ENCODE data around the gene SPRYD4. TPM values are rescaled to one million over a fixed set of nuclear protein-coding genes. Genes with fewer than 3 reads are reported as not detected.
"Not testable (repeated sequence)": the region's sequence is repeated elsewhere in the genome, so short reads cannot be mapped to it uniquely, and the experiment has no call there.

Gene SPRYD4
- total RNA-seq (2014; rRNA removed; shearing (Covaris generic)) = 0.69 and 1.4 TPM in 2 replicates

DNA sequence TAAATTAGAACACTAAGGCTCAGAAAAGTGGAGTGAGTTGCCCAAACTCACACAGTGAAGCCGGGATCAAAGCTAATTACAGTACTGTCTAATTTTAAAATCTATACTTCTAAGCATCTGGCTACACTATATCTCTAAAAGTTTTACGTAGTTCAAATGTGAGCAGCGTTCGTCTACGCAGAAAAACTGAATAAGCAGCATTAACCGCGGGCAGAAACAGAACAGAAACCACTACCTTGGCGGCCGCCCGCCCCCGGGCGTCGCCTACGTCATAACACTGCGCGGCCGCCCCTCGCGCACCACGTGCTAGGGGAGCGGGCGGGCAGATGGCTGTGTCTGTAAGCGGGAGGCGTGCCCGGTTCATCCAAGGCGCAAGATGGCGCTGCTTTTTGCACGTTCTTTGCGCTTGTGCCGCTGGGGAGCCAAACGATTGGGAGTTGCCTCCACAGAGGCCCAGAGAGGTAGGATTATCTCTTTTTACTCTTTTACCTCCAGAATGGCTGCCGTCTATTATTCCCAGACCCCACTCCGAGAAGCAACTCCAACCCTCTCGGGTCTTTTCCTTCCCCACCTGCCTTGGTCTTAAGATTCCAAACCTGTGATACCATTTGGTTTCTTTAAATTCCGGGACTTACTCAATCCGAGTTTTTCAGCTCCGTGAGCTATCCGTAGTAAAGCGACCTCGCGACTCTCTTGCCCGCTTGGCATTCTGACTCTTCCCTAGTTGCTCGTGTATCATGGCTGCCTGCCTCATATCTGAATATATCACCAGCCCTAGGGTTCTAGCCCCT is at the start of gene SPRYD4:
TSS of gene SPRYD4 (plus strand) at position 363 of the 791 bp plus-strand sequence. CDS start at position 377, 14 bp downstream.
- no peaks in the 10 kb centered on the region for H3K9me3 ChIP-seq (replicated peaks)
- peak; percentile 87 to 89 for DNase-seq (ENCODE audit: low read depth in 1 of 2, low spot score in 2 of 2)
- peak within 1 kb of the TSS; percentile 58 for H3K4me3 ChIP-seq
- H3K27ac ChIP-seq = peak within 1 kb of the TSS; percentile 67
- H3K27me3 ChIP-seq (replicated peaks) = no peaks in the 10 kb centered on the region
- peaks cover 15% of the 10 kb centered on the region for H3K4me1 ChIP-seq (replicated peaks)
- peaks cover 19% of the 10 kb centered on the region for H3K36me3 ChIP-seq

DNA sequence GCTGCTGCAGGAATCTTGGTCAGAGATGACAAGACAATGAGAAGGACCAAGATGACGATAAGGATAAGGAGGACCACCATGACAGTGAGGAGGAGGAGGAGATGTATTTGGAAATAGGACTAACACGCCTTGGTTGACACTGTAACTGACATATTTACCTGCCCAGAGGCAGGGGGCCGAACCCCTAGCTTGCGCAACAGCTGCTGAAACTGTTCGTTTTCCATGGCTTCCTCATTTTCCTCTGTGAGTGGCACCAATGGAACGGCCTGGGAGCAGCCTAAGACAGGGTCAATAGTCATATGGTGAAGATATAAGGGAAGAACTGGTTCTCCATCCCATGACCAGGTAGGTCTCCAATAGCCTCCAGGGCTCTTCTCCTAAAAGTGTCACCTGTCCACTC is 48.0 kb upstream of the SPRYD4 start:
- H3K4me1 ChIP-seq (replicated peaks) = no peaks in the 10 kb centered on the region
- no peak overlapping the region for H3K4me3 ChIP-seq
- H3K27ac ChIP-seq = no peak overlapping the region
- no peak for DNase-seq (ENCODE audit: low read depth in 1 of 2, low spot score in 2 of 2)
- H3K36me3 ChIP-seq = peaks cover 70% of the 10 kb centered on the region
- no peaks in the 10 kb centered on the region for H3K9me3 ChIP-seq (replicated peaks)
- no peaks in the 10 kb centered on the region for H3K27me3 ChIP-seq (replicated peaks)

GRCh38 chr12:56425193-56425592 is 43.2 kb upstream of the SPRYD4 start:
- no peaks in the 10 kb centered on the region for H3K27me3 ChIP-seq (replicated peaks)
- no peak for DNase-seq (ENCODE audit: low read depth in 1 of 2, low spot score in 2 of 2)
- peaks cover 70% of the 10 kb centered on the region for H3K36me3 ChIP-seq
- no peaks in the 10 kb centered on the region for H3K9me3 ChIP-seq (replicated peaks)
- H3K27ac ChIP-seq = no peak overlapping the region
- H3K4me1 ChIP-seq (replicated peaks) = no peaks in the 10 kb centered on the region
- H3K4me3 ChIP-seq = no peak overlapping the region

DNA sequence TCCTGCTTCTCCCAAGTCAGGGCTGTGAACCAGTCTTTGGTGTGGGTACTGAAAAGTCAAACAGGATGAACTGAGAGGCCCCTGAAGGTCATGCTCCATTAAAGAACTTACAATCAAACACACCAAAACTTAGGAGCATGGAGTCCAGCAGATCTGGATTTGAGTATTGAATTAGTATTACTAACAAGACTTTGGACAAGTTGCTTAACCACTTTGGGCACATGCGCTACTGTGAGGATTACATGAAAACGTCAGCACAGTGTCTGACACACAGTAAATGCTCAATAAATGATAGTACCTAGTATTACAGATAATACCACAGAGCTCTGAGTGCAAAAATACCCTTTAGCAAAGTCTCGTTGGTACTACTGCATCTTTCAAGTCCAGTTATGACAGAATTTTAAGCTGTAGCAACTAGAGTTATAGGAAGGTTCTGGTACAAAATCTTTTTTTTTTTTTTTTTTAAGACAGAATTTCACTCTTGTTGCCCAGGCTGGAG is 42.4 kb upstream of the SPRYD4 start:
- Histone ChIP-seq H3K27me3 (replicated peaks) (no peaks in the 10 kb centered on the region), H3K27ac (no peak overlapping the region), H3K4me3 (no peak overlapping the region), H3K36me3 (peaks cover 72% of the 10 kb centered on the region), H3K4me1 (replicated peaks) (no peaks in the 10 kb centered on the region), H3K9me3 (replicated peaks) (no peaks in the 10 kb centered on the region)
- DNase-seq (ENCODE audit: low read depth in 1 of 2, low spot score in 2 of 2) = no peak

- Histone ChIP-seq H3K4me1 (replicated peaks) (peaks cover 4% of the 10 kb centered on the region), H3K9me3 (replicated peaks) (no peaks in the 10 kb centered on the region), H3K36me3 (peaks cover 50% of the 10 kb centered on the region), H3K27me3 (replicated peaks) (no peaks in the 10 kb centered on the region), H3K4me3 (no peak overlapping the region), H3K27ac (no peak overlapping the region)
- DNase-seq (ENCODE audit: low read depth in 1 of 2, low spot score in 2 of 2) = no peak
Measured at GRCh38 chr12:56431288-56431687, 37.1 kb upstream of the SPRYD4 start.

DNA sequence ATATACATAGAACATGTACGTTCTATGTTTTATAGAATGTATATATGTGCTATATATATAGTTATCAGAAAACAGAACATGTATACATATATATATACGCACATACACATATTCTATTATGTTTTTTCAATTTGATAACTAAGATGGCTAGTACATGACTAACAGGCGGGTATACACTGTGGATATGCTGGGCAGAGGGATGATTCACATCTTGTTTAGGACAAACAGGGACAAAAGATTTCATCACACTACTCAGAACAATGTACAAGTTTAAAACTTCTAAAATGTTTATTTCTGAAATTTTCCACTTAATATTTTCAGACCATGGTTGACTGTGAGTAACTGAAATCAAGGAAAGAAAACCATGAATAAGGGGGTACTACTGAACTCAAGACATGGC is 36.5 kb upstream of the SPRYD4 start:
- H3K9me3 ChIP-seq (replicated peaks) = no peaks in the 10 kb centered on the region
- no peak overlapping the region for H3K27ac ChIP-seq
- DNase-seq (ENCODE audit: low read depth in 1 of 2, low spot score in 2 of 2) = no peak
- no peaks in the 10 kb centered on the region for H3K27me3 ChIP-seq (replicated peaks)
- peaks cover 4% of the 10 kb centered on the region for H3K4me1 ChIP-seq (replicated peaks)
- no peak overlapping the region for H3K4me3 ChIP-seq
- peaks cover 49% of the 10 kb centered on the region for H3K36me3 ChIP-seq

DNA sequence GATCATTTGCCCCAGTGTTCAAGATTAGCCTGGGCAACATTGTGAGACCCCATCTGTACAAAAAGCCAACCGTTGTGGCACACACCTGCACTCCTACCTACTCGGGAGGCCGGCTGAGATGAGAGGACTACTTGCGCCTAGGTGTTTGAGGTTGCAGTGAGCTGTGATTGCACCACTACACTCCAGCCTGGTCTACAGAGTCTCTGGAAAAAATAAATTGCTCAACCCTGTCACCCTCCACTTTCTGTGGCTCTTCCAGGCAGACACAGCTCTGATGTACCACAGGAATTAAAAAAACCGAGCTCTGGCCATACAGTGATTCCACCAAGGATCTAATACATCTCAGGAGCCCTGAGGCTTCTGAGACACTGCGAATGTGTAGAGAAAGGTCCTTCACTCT is 33.5 kb upstream of the SPRYD4 start:
- H3K4me3 ChIP-seq = no peak overlapping the region
- no peak for DNase-seq (ENCODE audit: low read depth in 1 of 2, low spot score in 2 of 2)
- H3K27ac ChIP-seq = no peak overlapping the region
- peaks cover 31% of the 10 kb centered on the region for H3K36me3 ChIP-seq
- H3K4me1 ChIP-seq (replicated peaks) = peaks cover 4% of the 10 kb centered on the region
- no peaks in the 10 kb centered on the region for H3K27me3 ChIP-seq (replicated peaks)
- H3K9me3 ChIP-seq (replicated peaks) = no peaks in the 10 kb centered on the region

GRCh38 chr12:56437430-56438176 is 30.8 kb upstream of the SPRYD4 start:
- Histone ChIP-seq H3K27me3 (replicated peaks) (no peaks in the 10 kb centered on the region), H3K4me3 (no peak overlapping the region), H3K9me3 (replicated peaks) (no peaks in the 10 kb centered on the region), H3K27ac (no peak overlapping the region), H3K4me1 (replicated peaks) (no peaks in the 10 kb centered on the region), H3K36me3 (peaks cover 11% of the 10 kb centered on the region)
- DNase-seq (ENCODE audit: low read depth in 1 of 2, low spot score in 2 of 2) = no peak

DNA sequence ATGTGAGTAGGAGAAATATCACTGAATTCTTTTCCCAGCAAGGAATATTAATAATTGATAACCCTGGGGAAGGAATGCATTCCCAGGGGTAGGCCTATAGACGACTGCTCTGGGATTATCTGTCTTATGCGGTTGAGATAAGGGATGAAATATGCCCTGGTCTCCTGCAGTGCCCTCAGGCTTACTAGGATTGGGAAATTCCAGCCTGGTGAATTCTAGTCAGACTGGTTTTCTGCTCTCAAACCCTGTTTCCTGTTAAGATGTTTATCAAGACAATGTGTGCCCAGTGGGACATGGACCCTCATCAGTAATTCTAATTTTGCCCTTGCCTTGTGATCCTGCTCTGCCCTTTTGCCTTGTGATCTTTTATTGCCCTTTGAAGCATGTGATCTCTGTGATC is 25.2 kb upstream of the SPRYD4 start:
- H3K9me3 ChIP-seq (replicated peaks); DNase-seq (ENCODE audit: low read depth in 1 of 2, low spot score in 2 of 2); H3K4me1 ChIP-seq (replicated peaks); H3K27ac ChIP-seq; H3K36me3 ChIP-seq; H3K4me3 ChIP-seq; H3K27me3 ChIP-seq (replicated peaks): not testable (repeated sequence)

- Histone ChIP-seq H3K9me3 (replicated peaks) (no peaks in the 10 kb centered on the region), H3K4me1 (replicated peaks) (peaks cover 10% of the 10 kb centered on the region), H3K4me3 (peak within 1 kb of the TSS; percentile 62), H3K27me3 (replicated peaks) (no peaks in the 10 kb centered on the region), H3K36me3 (peaks cover 6% of the 10 kb centered on the region; the same call in 1 of the 2 replicates), H3K27ac (peak within 1 kb of the TSS; percentile 85)
- DNase-seq (ENCODE audit: low read depth in 1 of 2, low spot score in 2 of 2) = peak; percentile 87 to 98
Measured at GRCh38 chr12:56448860-56449621, 19.3 kb upstream of the SPRYD4 start, which contains the start of gene TIMELESS. TSS of gene TIMELESS (minus strand) at chr12:56449426. CDS start at chr12:56434170, 15,256 bp downstream.

- Histone ChIP-seq H3K27ac (peak overlapping the region; percentile 85), H3K4me3 (peak overlapping the region; percentile 62)
- no peak for DNase-seq (ENCODE audit: low read depth in 1 of 2, low spot score in 2 of 2)
Measured at GRCh38 chr12:56449622-56449984, 18.8 kb upstream of the SPRYD4 start.

GRCh38 chr12:56450241-56450640 is 18.1 kb upstream of the SPRYD4 start:
- 0 out of 2 replicates have a peak overlapping the region, but pooled peaks have one; percentile 7 for H3K27ac ChIP-seq

More at GRCh38 chr12:56449622-56449984, 18.8 kb upstream of the SPRYD4 start:
- Histone ChIP-seq H3K4me1 (replicated peaks) (peaks cover 10% of the 10 kb centered on the region), H3K27me3 (replicated peaks) (no peaks in the 10 kb centered on the region), H3K9me3 (replicated peaks) (no peaks in the 10 kb centered on the region), H3K36me3 (peaks cover 6% of the 10 kb centered on the region; the same call in 1 of the 2 replicates)

DNA sequence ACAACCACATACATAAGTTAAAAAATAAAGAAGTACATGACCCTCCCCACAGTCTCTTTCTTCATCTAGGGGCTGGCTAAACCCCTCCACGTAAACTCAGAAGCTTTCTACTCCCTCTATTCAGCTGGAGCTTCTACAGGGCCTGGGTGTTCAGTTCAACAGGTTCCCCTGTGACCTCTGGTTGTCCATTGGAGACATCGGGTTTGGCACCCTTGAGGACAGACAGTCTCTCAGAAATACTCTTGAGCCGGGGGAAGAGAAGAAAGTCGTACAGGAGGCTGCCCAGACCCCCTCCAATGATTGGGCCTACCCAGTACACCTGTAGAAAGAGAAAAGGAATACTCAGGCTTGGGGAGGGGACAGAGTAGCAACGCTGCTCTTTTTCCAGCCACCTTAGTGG is 17.2 kb upstream of the SPRYD4 start:
- DNase-seq (ENCODE audit: low read depth in 1 of 2, low spot score in 2 of 2) = no peak
- H3K27me3 ChIP-seq (replicated peaks) = no peaks in the 10 kb centered on the region
- no peak overlapping the region for H3K27ac ChIP-seq
- no peaks in the 10 kb centered on the region for H3K9me3 ChIP-seq (replicated peaks)
- H3K4me3 ChIP-seq = no peak overlapping the region
- peaks cover 6% of the 10 kb centered on the region; the same call in 1 of the 2 replicates for H3K36me3 ChIP-seq
- H3K4me1 ChIP-seq (replicated peaks) = peaks cover 10% of the 10 kb centered on the region

More at GRCh38 chr12:56450241-56450640, 18.1 kb upstream of the SPRYD4 start:
- Histone ChIP-seq H3K36me3 (peaks cover 6% of the 10 kb centered on the region; the same call in 1 of the 2 replicates), H3K4me1 (replicated peaks) (peaks cover 10% of the 10 kb centered on the region), H3K9me3 (replicated peaks) (no peaks in the 10 kb centered on the region), H3K27me3 (replicated peaks) (no peaks in the 10 kb centered on the region), H3K4me3 (no peak overlapping the region)
- DNase-seq (ENCODE audit: low read depth in 1 of 2, low spot score in 2 of 2) = no peak
